DMS153 treated with DMSO at 0.1 percent for 48 hours (cell line): ENCODE results near the gene PSD4.

Experiments
- DNase-seq: peaks from one replicate; lab custom pipeline; 2025; ENCODE audit not compliant: unreplicated experiment; lab: John Stamatoyannopoulos, UW

The PSD4 gene

DNA sequence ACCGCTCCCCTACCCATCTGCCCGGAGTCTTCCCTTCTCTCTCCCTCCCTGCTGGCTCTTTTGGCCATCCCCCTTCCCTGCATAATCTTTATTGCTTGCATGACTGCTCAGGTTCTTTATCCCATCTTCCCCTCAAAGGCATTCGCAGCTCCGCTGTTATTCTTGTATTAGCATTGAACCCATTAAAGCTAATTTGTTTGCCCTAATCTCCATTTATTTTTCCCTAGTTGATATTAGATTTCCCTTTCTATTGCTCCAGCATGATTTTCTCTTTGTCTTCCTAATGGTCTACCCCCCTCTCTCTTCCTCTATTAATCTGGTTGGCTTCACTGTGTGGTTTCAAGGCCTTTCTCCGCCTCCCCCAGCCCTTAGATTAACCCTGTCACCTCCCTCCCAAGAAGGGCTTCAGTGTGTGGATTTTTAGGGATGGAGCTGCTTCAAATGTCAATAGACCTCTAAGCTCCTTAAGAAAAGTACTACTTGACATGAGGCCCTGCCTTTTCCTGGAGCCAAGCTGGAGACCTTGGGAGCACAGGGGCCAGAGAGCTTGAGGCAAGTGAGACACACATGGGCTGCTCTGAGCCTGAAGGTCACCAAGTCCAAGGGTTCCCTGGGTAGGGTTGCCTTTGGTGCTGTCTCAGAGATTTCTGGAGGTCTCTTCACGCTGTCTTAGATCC, 84.8 kb downstream of the PSD4 start:
- no peak for DNase-seq
